Nephron (organoid): Measurements from ENCODE around the gene KRTAP12-3.

Experiments
- H3K27ac Mint-ChIP-seq, 3 experiments: 2 replicates each; pipeline ENCODE4 v1.8.0; 2020; ENCODE audit warnings: mixed read lengths in 3 of 3, mild to moderate bottlenecking in 2 of 3, moderate library complexity in 1 of 3
- H3K27me3 Mint-ChIP-seq: 2 replicates; pipeline ENCODE4 v1.8.0; 2021; ENCODE audit warnings: low read depth, mild to moderate bottlenecking, moderate library complexity, mixed read lengths
- H3K36me3 Mint-ChIP-seq: 2 replicates; pipeline ENCODE4 v1.8.0; 2020; ENCODE audit warnings: low read depth, mixed read lengths
- H3K4me1 Mint-ChIP-seq: 2 replicates; pipeline ENCODE4 v1.8.0; 2020; ENCODE audit warnings: mixed read lengths
- H3K4me3 Mint-ChIP-seq, 3 experiments: 2 replicates each; pipeline ENCODE4 v1.8.0; 2020; ENCODE audit warnings: mild to moderate bottlenecking in 3 of 3, mixed read lengths in 3 of 3, moderate library complexity in 2 of 3
- H3K9me3 Mint-ChIP-seq: 2 replicates; pipeline ENCODE4 v1.8.0; 2020; ENCODE audit warnings: mixed read lengths
- CTCF ChIP-seq, 3 experiments: fragments of 200-600 bp; sonication (generic); IDR thresholded peaks; one replicate each; pipeline ENCODE4 v1.5.0; 2021; ENCODE audit warnings: antibody characterized with exemption in 3 of 3; ENCODE audit not compliant: unreplicated experiment in 3 of 3

The KRTAP12-3 gene

GRCh38 chr21:44613386-44614155, 44.2 kb upstream of the KRTAP12-3 start:
- no peak overlapping the region for H3K4me3 Mint-ChIP-seq
- no peak for TF ChIP-seq CTCF (IDR thresholded peaks at IDR 0.05; ENCODE audit: unreplicated experiment in 3 of 3)
- peaks cover 29% of the 10 kb centered on the region for H3K9me3 Mint-ChIP-seq
- peaks cover 11% of the 10 kb centered on the region for H3K27me3 Mint-ChIP-seq
- H3K36me3 Mint-ChIP-seq, result peaks cover 3% of the 10 kb centered on the region
- H3K4me1 Mint-ChIP-seq, result no peaks in the 10 kb centered on the region
- H3K27ac Mint-ChIP-seq, result no peak overlapping the region

- Mint-ChIP-seq H3K36me3 (no peaks in the 10 kb centered on the region), H3K9me3 (peaks cover 30% of the 10 kb centered on the region), H3K4me1 (no peaks in the 10 kb centered on the region), H3K4me3 (no peak overlapping the region), H3K27me3 (peaks cover 11% of the 10 kb centered on the region), H3K27ac (no peak overlapping the region)
- TF ChIP-seq CTCF (IDR thresholded peaks at IDR 0.05; ENCODE audit: unreplicated experiment in 3 of 3), result no peak
These were observed 43.5 kb upstream of the KRTAP12-3 start for GRCh38 chr21:44614161-44614631.

GRCh38 chr21:44614961-44615391, 42.8 kb upstream of the KRTAP12-3 start:
- Mint-ChIP-seq H3K9me3 (peaks cover 30% of the 10 kb centered on the region), H3K27ac (no peak overlapping the region), H3K4me1 (no peaks in the 10 kb centered on the region), H3K27me3 (peaks cover 11% of the 10 kb centered on the region), H3K4me3 (no peak overlapping the region), H3K36me3 (no peaks in the 10 kb centered on the region)
- no peak for TF ChIP-seq CTCF (IDR thresholded peaks at IDR 0.05; ENCODE audit: unreplicated experiment in 3 of 3)

GRCh38 chr21:44615466-44615865, 42.3 kb upstream of the KRTAP12-3 start:
- Mint-ChIP-seq H3K27me3 (peaks cover 11% of the 10 kb centered on the region), H3K4me1 (no peaks in the 10 kb centered on the region), H3K4me3 (no peak overlapping the region), H3K36me3 (no peaks in the 10 kb centered on the region), H3K9me3 (peaks cover 31% of the 10 kb centered on the region), H3K27ac (no peak overlapping the region)
- no peak for TF ChIP-seq CTCF (IDR thresholded peaks at IDR 0.05; ENCODE audit: unreplicated experiment in 3 of 3)

DNA sequence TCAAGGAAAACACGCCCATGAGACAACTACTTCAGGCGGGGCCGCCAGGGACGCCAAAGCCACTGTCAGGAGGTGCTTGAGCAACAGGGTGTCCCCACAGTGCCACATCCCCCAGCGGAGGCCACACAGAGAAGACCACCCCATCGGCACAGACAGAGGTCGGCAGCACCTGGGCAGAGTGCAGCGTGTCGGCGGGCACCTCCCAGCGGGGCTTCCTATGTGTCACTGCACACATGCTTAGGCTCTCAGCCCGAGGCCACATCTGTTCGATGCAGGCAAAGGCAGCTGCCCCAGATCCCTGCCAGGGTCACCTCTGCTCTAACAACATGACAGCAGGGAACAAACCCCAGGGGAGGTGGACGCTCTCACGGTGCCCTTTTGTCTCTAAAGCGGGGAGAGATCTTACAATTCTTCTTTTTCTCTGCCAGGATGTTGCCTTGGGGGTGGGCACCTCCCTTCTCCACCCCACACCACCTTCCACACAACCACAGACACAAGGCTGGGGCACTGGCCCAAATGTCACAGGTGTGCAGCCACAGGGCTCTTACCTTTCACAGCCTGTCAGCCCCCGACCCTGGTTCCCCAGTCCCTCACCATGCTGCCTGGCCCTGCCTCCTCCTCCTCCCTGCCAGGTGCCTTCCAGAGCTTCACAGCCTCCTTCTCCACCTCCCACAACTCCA, 41.7 kb upstream of the KRTAP12-3 start:
- Mint-ChIP-seq H3K4me1 (no peaks in the 10 kb centered on the region), H3K9me3 (peaks cover 29% of the 10 kb centered on the region), H3K27ac (no peak overlapping the region), H3K27me3 (peaks cover 11% of the 10 kb centered on the region), H3K4me3 (no peak overlapping the region), H3K36me3 (peaks cover 4% of the 10 kb centered on the region)
- no peak for TF ChIP-seq CTCF (IDR thresholded peaks at IDR 0.05; ENCODE audit: unreplicated experiment in 3 of 3)
